ENCODE measurements around the gene CFAP47.

- TF ChIP-seq CTCF (IDR thresholded peaks at IDR 0.05; ENCODE audit: insufficient read depth, low read length) (no peak), REST (IDR thresholded peaks at IDR 0.05; ENCODE audit: insufficient replicate concordance, low read depth) (no peak), POLR2AphosphoS5 (IDR thresholded peaks at IDR 0.05; ENCODE audit: low read depth) (no peak), GABPA (IDR thresholded peaks at IDR 0.05; ENCODE audit: low read depth) (no peak)
These were observed 33.4 kb upstream of the CFAP47 start for GRCh38 chrX:35886135-35886534.

Measured in HL-60 (cell line).